Nephron progenitor cell (in vitro differentiated cells): ENCODE measurements around the gene RTL1.

ENCODE experiments used
- DNase-seq: peaks from one replicate; pipeline ENCODE4 v3.0.0; 2021
- H3K27ac Mint-ChIP-seq: 2 replicates; pipeline ENCODE4 v1.8.0; 2021; ENCODE audit warnings: mild to moderate bottlenecking, moderate library complexity, mixed read lengths
- H3K27me3 Mint-ChIP-seq: 2 replicates; pipeline ENCODE4 v1.8.0; 2021; ENCODE audit warnings: mild to moderate bottlenecking, low read depth, mixed read lengths; ENCODE audit not compliant: poor library complexity
- H3K36me3 Mint-ChIP-seq: 2 replicates; pipeline ENCODE4 v1.8.0; 2021; ENCODE audit warnings: low read depth, mixed read lengths
- H3K4me1 Mint-ChIP-seq: 2 replicates; pipeline ENCODE4 v1.8.0; 2021; ENCODE audit warnings: mixed read lengths
- H3K4me3 Mint-ChIP-seq: 2 replicates; pipeline ENCODE4 v1.8.0; 2021; ENCODE audit warnings: mild to moderate bottlenecking, moderate library complexity, mixed read lengths
- H3K9me3 Mint-ChIP-seq: 2 replicates; pipeline ENCODE4 v1.8.0; 2021; ENCODE audit warnings: mild to moderate bottlenecking, moderate library complexity, mixed read lengths
- CTCF ChIP-seq: fragments of 200-600 bp; sonication (generic); IDR thresholded peaks from 2 replicates; pipeline ENCODE4 v1.5.0; 2021; ENCODE audit warnings: antibody characterized with exemption

Gene RTL1

DNA sequence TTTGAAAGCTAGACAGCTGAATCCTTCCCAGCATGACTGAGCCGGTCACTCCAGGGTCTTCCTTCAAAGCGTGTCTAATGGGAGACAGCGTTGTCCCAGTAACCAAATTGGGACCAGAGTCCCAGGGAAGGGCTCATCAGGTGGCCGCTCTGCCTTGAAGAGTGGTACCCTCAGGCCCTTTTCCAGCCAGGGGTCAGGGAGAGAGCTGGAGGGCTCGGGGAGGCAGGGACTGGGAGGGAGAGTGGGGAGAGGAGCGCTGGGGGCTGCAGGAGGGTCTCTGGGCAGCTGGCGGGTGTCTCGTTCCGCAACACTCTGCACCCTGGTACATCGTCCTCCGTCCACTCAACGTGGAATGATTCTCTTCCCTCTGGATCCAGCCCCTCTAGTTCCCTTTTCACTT is 1.6 kb upstream of the RTL1 start:
- peak overlapping the region; percentile 81 for H3K4me3 Mint-ChIP-seq
- peaks cover 51% of the 10 kb centered on the region for H3K4me1 Mint-ChIP-seq
- TF ChIP-seq CTCF = no peak
- peaks cover 69% of the 10 kb centered on the region for H3K27me3 Mint-ChIP-seq
- no peak overlapping the region for H3K27ac Mint-ChIP-seq
- peaks cover 3% of the 10 kb centered on the region for H3K9me3 Mint-ChIP-seq
- DNase-seq = no peak
- H3K36me3 Mint-ChIP-seq = no peaks in the 10 kb centered on the region

GRCh38 chr14:100904307-100905087 is 975 bp upstream of the RTL1 start:
- H3K4me1 Mint-ChIP-seq = peaks cover 58% of the 10 kb centered on the region
- peak; percentile 60 for TF ChIP-seq CTCF
- DNase-seq = peak; percentile 81
- H3K27ac Mint-ChIP-seq = no peak overlapping the region
- peaks cover 3% of the 10 kb centered on the region for H3K9me3 Mint-ChIP-seq
- H3K27me3 Mint-ChIP-seq = peaks cover 68% of the 10 kb centered on the region
- H3K36me3 Mint-ChIP-seq = no peaks in the 10 kb centered on the region
- H3K4me3 Mint-ChIP-seq = peak overlapping the region; percentile 81

- TF ChIP-seq CTCF = no peak
- no peak overlapping the region for H3K27ac Mint-ChIP-seq
- H3K27me3 Mint-ChIP-seq = peaks cover 67% of the 10 kb centered on the region
- peak overlapping the region; percentile 62 for H3K4me3 Mint-ChIP-seq
- H3K36me3 Mint-ChIP-seq = no peaks in the 10 kb centered on the region
- no peak for DNase-seq
- peaks cover 72% of the 10 kb centered on the region for H3K4me1 Mint-ChIP-seq
- peaks cover 3% of the 10 kb centered on the region for H3K9me3 Mint-ChIP-seq
These were observed 421 bp downstream of the RTL1 start for GRCh38 chr14:100903134-100903468.

DNA sequence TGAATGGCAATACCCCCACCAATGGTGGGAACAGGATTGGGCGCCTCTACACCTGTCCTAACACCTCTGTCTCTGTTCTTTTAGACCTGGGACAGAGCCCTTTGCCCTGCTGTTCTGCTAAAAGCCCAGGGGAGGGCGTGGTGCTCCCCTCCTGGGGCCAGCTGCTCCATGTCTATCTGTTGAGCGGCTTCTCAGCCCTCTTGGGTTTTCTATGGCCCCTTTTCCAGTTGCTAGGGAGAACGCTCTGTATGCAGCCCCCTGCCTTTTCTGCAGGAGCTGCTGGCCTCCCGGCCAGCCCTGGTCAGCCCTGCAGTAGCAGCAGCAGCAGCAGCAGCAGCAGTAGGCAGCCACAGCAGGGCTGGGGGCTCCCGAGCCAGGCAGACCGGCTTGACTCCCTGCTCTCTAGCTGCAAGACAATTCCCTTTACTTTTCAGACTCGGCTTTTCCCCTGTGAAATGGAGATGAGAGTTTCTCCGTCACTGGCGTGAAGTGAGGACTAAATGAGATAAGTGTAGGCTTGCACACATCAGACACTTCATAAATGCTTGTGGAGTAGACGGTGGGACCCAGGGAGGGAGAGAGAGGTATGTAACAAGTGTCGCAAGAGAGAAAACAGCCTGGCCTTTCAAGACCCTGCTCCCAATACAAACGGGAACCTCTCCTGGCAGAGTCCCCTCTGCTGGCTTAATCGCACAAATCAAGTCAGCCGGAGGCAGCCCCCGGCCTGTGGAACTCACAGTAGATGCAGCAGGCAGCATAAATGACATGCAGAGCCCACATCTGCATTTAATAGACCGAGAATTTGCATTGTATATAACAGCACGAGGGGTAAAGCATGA is 1.0 kb downstream of the RTL1 start:
- Mint-ChIP-seq H3K27ac (no peak overlapping the region), H3K36me3 (no peaks in the 10 kb centered on the region), H3K9me3 (peaks cover 3% of the 10 kb centered on the region), H3K27me3 (peaks cover 63% of the 10 kb centered on the region), H3K4me3 (peak overlapping the region; percentile 62), H3K4me1 (peaks cover 77% of the 10 kb centered on the region)
- TF ChIP-seq CTCF = peak; percentile 11
- DNase-seq = no peak

GRCh38 chr14:100901391-100902183 is 1.9 kb downstream of the RTL1 start:
- Mint-ChIP-seq H3K9me3 (peaks cover 3% of the 10 kb centered on the region), H3K4me1 (peaks cover 87% of the 10 kb centered on the region), H3K27ac (no peak overlapping the region), H3K27me3 (peaks cover 53% of the 10 kb centered on the region), H3K4me3 (no peak overlapping the region), H3K36me3 (no peaks in the 10 kb centered on the region)
- no peak for DNase-seq
- no peak for TF ChIP-seq CTCF
